ENCODE results near the gene PTPRD. TPM values are rescaled to one million over a fixed set of nuclear protein-coding genes. Genes with fewer than 3 reads are reported as not detected.

Gene PTPRD
- total and polyA plus RNA-seq, 7 experiments from 2014 or later = 0.71 TPM; not detected in 6

- intact Hi-C loops (cut with micrococcal nuclease) = no loop called here
- no peak overlapping the region for H3K27ac Mint-ChIP-seq
- Histone ChIP-seq H3K4me3 (ENCODE audit: low read length) (no peak overlapping the region), H3K9me3 (ENCODE audit: control insufficient read depth in 2 of 3, low read length in 3 of 3) (no peaks in the 10 kb centered on the region), H3K27me3 (ENCODE audit: control insufficient read depth in 2 of 2, insufficient read depth in 2 of 2, low read length in 2 of 2) (no peaks in the 10 kb centered on the region), H3K36me3 (ENCODE audit: control insufficient read depth in 2 of 3, insufficient read depth in 3 of 3, low read length in 3 of 3) (no peaks in the 10 kb centered on the region), H3K27ac (ENCODE audit: low read depth, low read length) (no peak overlapping the region), H3K4me1 (ENCODE audit: control insufficient read depth in 2 of 2, insufficient read depth in 2 of 2, low read length in 2 of 2) (no peaks in the 10 kb centered on the region)
- no peak for ATAC-seq
- H3K4me3 Mint-ChIP-seq = no peak overlapping the region
- H3K36me3 Mint-ChIP-seq = no peaks in the 10 kb centered on the region
- CTCF ChIA-PET = no interaction called here
- peaks cover 0 to 5% (median 0%) of the 10 kb centered on the region in 5 donors for H3K27me3 Mint-ChIP-seq
- POLR2A ChIA-PET = no interaction called here
- H3K9me3 Mint-ChIP-seq = peaks cover 0 to 3% (median 0%) of the 10 kb centered on the region in 11 donors
- H3K4me1 Mint-ChIP-seq = no peaks in the 10 kb centered on the region
- no peak for DNase-seq
Observed at GRCh38 chr9:8651070-8651845, 1961.5 kb downstream of the PTPRD start.

DNA sequence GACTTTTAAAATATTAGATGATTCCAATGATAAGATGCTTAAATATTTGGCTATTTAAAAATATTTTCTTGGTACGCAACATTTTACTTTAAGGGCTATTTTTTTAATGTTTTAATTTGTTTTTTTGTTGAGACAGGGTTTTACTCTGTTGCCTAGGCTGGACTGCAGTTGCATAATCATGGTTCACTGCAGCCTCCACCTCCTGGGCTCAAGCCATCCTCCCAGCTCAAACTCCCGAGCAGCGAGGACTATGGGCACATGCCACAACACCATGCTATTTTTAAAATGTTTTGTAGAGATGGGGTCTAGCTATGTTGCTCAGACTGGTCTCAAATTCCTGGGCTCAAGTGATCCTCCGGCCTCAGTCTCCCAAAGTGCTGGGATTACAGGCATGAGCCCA, 1963.0 kb downstream of the PTPRD start:
- no peak overlapping the region for H3K4me3 Mint-ChIP-seq
- no peak for DNase-seq
- no peak overlapping the region for H3K27ac Mint-ChIP-seq
- ChIA-PET POLR2A (no interaction called here), CTCF (no interaction called here)
- no peaks in the 10 kb centered on the region for H3K36me3 Mint-ChIP-seq
- no peak overlapping the region for H3K4me3 ChIP-seq (ENCODE audit: low read length)
- peaks cover 0 to 6% (median 0%) of the 10 kb centered on the region in 5 donors for H3K27me3 Mint-ChIP-seq
- ATAC-seq = no peak
- no peaks in the 10 kb centered on the region for H3K36me3 ChIP-seq (ENCODE audit: control insufficient read depth in 2 of 3, insufficient read depth in 3 of 3, low read length in 3 of 3)
- H3K4me1 Mint-ChIP-seq = no peaks in the 10 kb centered on the region
- H3K4me1 ChIP-seq (ENCODE audit: control insufficient read depth in 2 of 2, insufficient read depth in 2 of 2, low read length in 2 of 2) = no peaks in the 10 kb centered on the region
- H3K9me3 Mint-ChIP-seq = peaks cover 0 to 3% (median 0%) of the 10 kb centered on the region in 11 donors
- intact Hi-C loops (cut with micrococcal nuclease) = no loop called here
- H3K27me3 ChIP-seq (ENCODE audit: control insufficient read depth in 2 of 2, insufficient read depth in 2 of 2, low read length in 2 of 2) = no peaks in the 10 kb centered on the region
- H3K27ac ChIP-seq (ENCODE audit: low read depth, low read length) = no peak overlapping the region
- no peaks in the 10 kb centered on the region for H3K9me3 ChIP-seq (ENCODE audit: control insufficient read depth in 2 of 3, low read length in 3 of 3)

GRCh38 chr9:8649160-8649559, 1963.6 kb downstream of the PTPRD start:
- H3K27me3 ChIP-seq (ENCODE audit: control insufficient read depth in 2 of 2, insufficient read depth in 2 of 2, low read length in 2 of 2) = no peaks in the 10 kb centered on the region
- intact Hi-C loops (cut with micrococcal nuclease) = no loop called here
- Mint-ChIP-seq H3K4me1 (no peaks in the 10 kb centered on the region), H3K9me3 (peaks cover 0 to 3% (median 0%) of the 10 kb centered on the region in 11 donors), H3K27me3 (peaks cover 0 to 6% (median 0%) of the 10 kb centered on the region in 5 donors), H3K4me3 (no peak overlapping the region), H3K27ac (no peak overlapping the region), H3K36me3 (no peaks in the 10 kb centered on the region)
- H3K27ac ChIP-seq (ENCODE audit: low read depth, low read length) = no peak overlapping the region
- H3K4me1 ChIP-seq (ENCODE audit: control insufficient read depth in 2 of 2, insufficient read depth in 2 of 2, low read length in 2 of 2) = no peaks in the 10 kb centered on the region
- no peaks in the 10 kb centered on the region for H3K36me3 ChIP-seq (ENCODE audit: control insufficient read depth in 2 of 3, insufficient read depth in 3 of 3, low read length in 3 of 3)
- no peaks in the 10 kb centered on the region for H3K9me3 ChIP-seq (ENCODE audit: control insufficient read depth in 2 of 3, low read length in 3 of 3)
- CTCF ChIA-PET = no interaction called here
- POLR2A ChIA-PET = no interaction called here
- H3K4me3 ChIP-seq (ENCODE audit: low read length) = no peak overlapping the region
- DNase-seq (no peak), ATAC-seq (peak; percentile 55)

DNA sequence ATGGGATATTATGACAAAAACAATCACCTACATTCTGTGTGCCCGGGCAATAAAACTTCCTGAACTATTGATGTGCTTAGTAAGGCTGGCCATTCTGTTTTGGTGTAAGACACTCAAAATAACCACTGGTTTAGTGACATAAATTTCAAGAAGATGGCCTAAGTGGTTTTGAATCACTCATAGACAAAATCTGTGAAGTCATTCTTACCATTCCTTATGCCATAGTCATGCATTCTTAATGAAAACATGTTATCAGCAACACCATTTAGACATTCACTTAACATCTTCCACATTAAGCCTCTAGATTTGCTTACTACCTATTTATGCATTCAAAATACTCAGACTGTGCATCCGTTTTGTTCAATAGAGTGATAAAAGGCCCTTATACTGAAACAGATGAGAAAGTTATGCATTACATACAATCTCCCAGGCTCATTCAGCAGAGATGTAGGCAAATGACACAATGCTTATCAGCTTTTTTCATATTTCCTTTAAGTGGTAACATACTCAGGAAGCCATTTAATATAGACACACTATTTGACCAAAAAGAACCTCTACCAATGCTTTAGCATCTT, 1964.4 kb downstream of the PTPRD start:
- no peaks in the 10 kb centered on the region for H3K4me1 ChIP-seq (ENCODE audit: control insufficient read depth in 2 of 2, insufficient read depth in 2 of 2, low read length in 2 of 2)
- ATAC-seq (no peak), DNase-seq (no peak)
- ChIA-PET POLR2A (no interaction called here), CTCF (no interaction called here)
- no peak overlapping the region for H3K27ac ChIP-seq (ENCODE audit: low read depth, low read length)
- H3K27me3 Mint-ChIP-seq = peaks cover 0 to 6% (median 0%) of the 10 kb centered on the region in 5 donors
- no peaks in the 10 kb centered on the region for H3K9me3 Mint-ChIP-seq
- no peak overlapping the region for H3K4me3 ChIP-seq (ENCODE audit: low read length)
- no peaks in the 10 kb centered on the region for H3K9me3 ChIP-seq (ENCODE audit: control insufficient read depth in 2 of 3, low read length in 3 of 3)
- H3K36me3 ChIP-seq (ENCODE audit: control insufficient read depth in 2 of 3, insufficient read depth in 3 of 3, low read length in 3 of 3) = no peaks in the 10 kb centered on the region
- H3K36me3 Mint-ChIP-seq = no peaks in the 10 kb centered on the region
- no peak overlapping the region for H3K4me3 Mint-ChIP-seq
- H3K27me3 ChIP-seq (ENCODE audit: control insufficient read depth in 2 of 2, insufficient read depth in 2 of 2, low read length in 2 of 2) = no peaks in the 10 kb centered on the region
- no peak overlapping the region for H3K27ac Mint-ChIP-seq
- intact Hi-C loops (cut with micrococcal nuclease) = no loop called here
- H3K4me1 Mint-ChIP-seq = no peaks in the 10 kb centered on the region

DNA sequence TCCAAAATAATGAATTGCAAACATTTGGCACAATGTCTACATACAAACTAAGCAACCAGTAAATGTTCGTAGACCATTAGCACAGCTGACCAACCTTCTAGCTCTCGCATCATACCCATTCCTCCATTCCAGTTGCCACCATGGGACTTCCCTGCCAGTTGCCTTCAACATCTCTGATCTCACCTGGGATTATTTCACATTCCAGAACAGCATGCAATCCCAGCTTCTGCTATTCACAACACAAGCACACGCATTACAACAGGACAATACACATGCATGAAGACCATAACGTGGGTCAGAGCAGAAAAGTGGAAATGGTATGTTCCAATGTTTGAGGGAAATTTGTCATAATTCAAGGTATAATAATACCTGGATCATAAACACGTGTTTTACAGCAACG, 1965.0 kb downstream of the PTPRD start:
- no peak overlapping the region for H3K4me3 Mint-ChIP-seq
- POLR2A ChIA-PET = no interaction called here
- Histone ChIP-seq H3K4me3 (ENCODE audit: low read length) (no peak overlapping the region), H3K9me3 (ENCODE audit: control insufficient read depth in 2 of 3, low read length in 3 of 3) (no peaks in the 10 kb centered on the region), H3K27ac (ENCODE audit: low read depth, low read length) (no peak overlapping the region), H3K27me3 (ENCODE audit: control insufficient read depth in 2 of 2, insufficient read depth in 2 of 2, low read length in 2 of 2) (no peaks in the 10 kb centered on the region), H3K36me3 (ENCODE audit: control insufficient read depth in 2 of 3, insufficient read depth in 3 of 3, low read length in 3 of 3) (no peaks in the 10 kb centered on the region), H3K4me1 (ENCODE audit: control insufficient read depth in 2 of 2, insufficient read depth in 2 of 2, low read length in 2 of 2) (no peaks in the 10 kb centered on the region)
- CTCF ChIA-PET = no interaction called here
- intact Hi-C loops (cut with micrococcal nuclease) = no loop called here
- peaks cover 0 to 6% (median 0%) of the 10 kb centered on the region in 5 donors for H3K27me3 Mint-ChIP-seq
- no peaks in the 10 kb centered on the region for H3K36me3 Mint-ChIP-seq
- DNase-seq (no peak), ATAC-seq (no peak)
- H3K4me1 Mint-ChIP-seq = no peaks in the 10 kb centered on the region
- no peaks in the 10 kb centered on the region for H3K9me3 Mint-ChIP-seq
- no peak overlapping the region for H3K27ac Mint-ChIP-seq

- Mint-ChIP-seq H3K36me3 (no peaks in the 10 kb centered on the region), H3K27ac (no peak overlapping the region), H3K9me3 (no peaks in the 10 kb centered on the region), H3K4me1 (no peaks in the 10 kb centered on the region), H3K27me3 (peaks cover 0 to 6% (median 0%) of the 10 kb centered on the region in 5 donors), H3K4me3 (no peak overlapping the region)
- intact Hi-C loops (cut with micrococcal nuclease) = no loop called here
- DNase-seq (no peak), ATAC-seq (no peak)
- no peaks in the 10 kb centered on the region for H3K9me3 ChIP-seq (ENCODE audit: control insufficient read depth in 2 of 3, low read length in 3 of 3)
- no peaks in the 10 kb centered on the region for H3K4me1 ChIP-seq (ENCODE audit: control insufficient read depth in 2 of 2, insufficient read depth in 2 of 2, low read length in 2 of 2)
- no peak overlapping the region for H3K4me3 ChIP-seq (ENCODE audit: low read length)
- no peak overlapping the region for H3K27ac ChIP-seq (ENCODE audit: low read depth, low read length)
- ChIA-PET POLR2A (no interaction called here), CTCF (no interaction called here)
- no peaks in the 10 kb centered on the region for H3K27me3 ChIP-seq (ENCODE audit: control insufficient read depth in 2 of 2, insufficient read depth in 2 of 2, low read length in 2 of 2)
- H3K36me3 ChIP-seq (ENCODE audit: control insufficient read depth in 2 of 3, insufficient read depth in 3 of 3, low read length in 3 of 3) = no peaks in the 10 kb centered on the region
Observed at GRCh38 chr9:8644571-8644970, 1968.2 kb downstream of the PTPRD start.

- DNase-seq = no peak
- Mint-ChIP-seq H3K27me3 (peaks cover 0 to 6% (median 0%) of the 10 kb centered on the region in 5 donors), H3K4me1 (no peaks in the 10 kb centered on the region), H3K4me3 (no peak overlapping the region), H3K27ac (no peak overlapping the region), H3K36me3 (no peaks in the 10 kb centered on the region), H3K9me3 (no peaks in the 10 kb centered on the region)
- CTCF ChIA-PET = no interaction called here
- intact Hi-C loops (cut with micrococcal nuclease) = no loop called here
- Histone ChIP-seq H3K4me3 (ENCODE audit: low read length) (no peak overlapping the region), H3K9me3 (ENCODE audit: control insufficient read depth in 2 of 3, low read length in 3 of 3) (no peaks in the 10 kb centered on the region), H3K27me3 (ENCODE audit: control insufficient read depth in 2 of 2, insufficient read depth in 2 of 2, low read length in 2 of 2) (no peaks in the 10 kb centered on the region), H3K27ac (ENCODE audit: low read depth, low read length) (no peak overlapping the region), H3K36me3 (ENCODE audit: control insufficient read depth in 2 of 3, insufficient read depth in 3 of 3, low read length in 3 of 3) (no peaks in the 10 kb centered on the region), H3K4me1 (ENCODE audit: control insufficient read depth in 2 of 2, insufficient read depth in 2 of 2, low read length in 2 of 2) (no peaks in the 10 kb centered on the region)
- POLR2A ChIA-PET = no interaction called here
- ATAC-seq = no peak
Observed at GRCh38 chr9:8643896-8644295, 1968.9 kb downstream of the PTPRD start.
